ENCODE measurements around the gene DKK2.

DKK2 gene

GRCh38 chr4:107011312-107011711, 24.8 kb downstream of the DKK2 start:
- no peaks in the 10 kb centered on the region for H3K9me3 ChIP-seq
- no peaks in the 10 kb centered on the region for H3K27me3 ChIP-seq
- H3K36me3 ChIP-seq = no peaks in the 10 kb centered on the region
- TF ChIP-seq CTCF (IDR thresholded peaks at IDR 0.05) = no peak
- no peaks in the 10 kb centered on the region for H3K4me1 ChIP-seq (ENCODE audit: control insufficient read depth in 1 of 2, insufficient read depth in 1 of 2, low read depth in 1 of 2, low read length in 1 of 2)
- no peak overlapping the region for H3K4me3 ChIP-seq (ENCODE audit: low read depth in 1 of 2, low read length in 1 of 2)
- H3K27ac ChIP-seq = no peak overlapping the region

GRCh38 chr4:107009196-107009968, 26.7 kb downstream of the DKK2 start:
- Histone ChIP-seq H3K9me3 (no peaks in the 10 kb centered on the region), H3K36me3 (no peaks in the 10 kb centered on the region), H3K4me3 (ENCODE audit: low read depth in 1 of 2, low read length in 1 of 2) (no peak overlapping the region), H3K27ac (no peak overlapping the region), H3K4me1 (ENCODE audit: control insufficient read depth in 1 of 2, insufficient read depth in 1 of 2, low read depth in 1 of 2, low read length in 1 of 2) (no peaks in the 10 kb centered on the region), H3K27me3 (no peaks in the 10 kb centered on the region)
- no peak for TF ChIP-seq CTCF (IDR thresholded peaks at IDR 0.05)

- no peaks in the 10 kb centered on the region for H3K9me3 ChIP-seq
- no peaks in the 10 kb centered on the region for H3K4me1 ChIP-seq (ENCODE audit: control insufficient read depth in 1 of 2, insufficient read depth in 1 of 2, low read depth in 1 of 2, low read length in 1 of 2)
- TF ChIP-seq CTCF (IDR thresholded peaks at IDR 0.05) = no peak
These were observed 28.0 kb downstream of the DKK2 start for GRCh38 chr4:107008115-107008514.

GRCh38 chr4:107006218-107006617, 29.9 kb downstream of the DKK2 start:
- no peaks in the 10 kb centered on the region for H3K4me1 ChIP-seq (ENCODE audit: control insufficient read depth in 1 of 2, insufficient read depth in 1 of 2, low read depth in 1 of 2, low read length in 1 of 2)
- H3K36me3 ChIP-seq = no peaks in the 10 kb centered on the region
- TF ChIP-seq CTCF (IDR thresholded peaks at IDR 0.05) = no peak

More at GRCh38 chr4:107008115-107008514, 28.0 kb downstream of the DKK2 start:
- Histone ChIP-seq H3K36me3 (no peaks in the 10 kb centered on the region), H3K27me3 (no peaks in the 10 kb centered on the region), H3K27ac (no peak overlapping the region), H3K4me3 (ENCODE audit: low read depth in 1 of 2, low read length in 1 of 2) (no peak overlapping the region)

GRCh38 chr4:106996490-106996889, 39.6 kb downstream of the DKK2 start:
- Histone ChIP-seq H3K36me3 (no peaks in the 10 kb centered on the region), H3K4me1 (ENCODE audit: control insufficient read depth in 1 of 2, insufficient read depth in 1 of 2, low read depth in 1 of 2, low read length in 1 of 2) (no peaks in the 10 kb centered on the region), H3K27me3 (no peaks in the 10 kb centered on the region), H3K27ac (no peak overlapping the region), H3K9me3 (no peaks in the 10 kb centered on the region), H3K4me3 (ENCODE audit: low read depth in 1 of 2, low read length in 1 of 2) (no peak overlapping the region)
- TF ChIP-seq CTCF (IDR thresholded peaks at IDR 0.05) = no peak

More at GRCh38 chr4:107006218-107006617, 29.9 kb downstream of the DKK2 start:
- Histone ChIP-seq H3K27ac (no peak overlapping the region), H3K4me3 (ENCODE audit: low read depth in 1 of 2, low read length in 1 of 2) (no peak overlapping the region), H3K27me3 (no peaks in the 10 kb centered on the region), H3K9me3 (no peaks in the 10 kb centered on the region)

Data from neutrophil (primary cell).